Left lobe of liver (tissue), 2 donors: ENCODE measurements around the gene GALNT16. TPM values are rescaled to one million over a fixed set of nuclear protein-coding genes. Genes with fewer than 3 reads are reported as not detected.
"Not testable (repeated sequence)": the region's sequence is repeated elsewhere in the genome, so short reads cannot be mapped to it uniquely, and the experiment has no call there.

ENCODE experiments used
- ATAC-seq: fragments of 200-7000 bp; cut with Tn5 transposase; one replicate; pipeline ENCODE4 v1.9.1; 2020; ENCODE audit warnings: mild to moderate bottlenecking, moderate library complexity
- DNase-seq: peaks from one replicate; pipeline ENCODE4 v3.0.0-alpha.2; 2020; ENCODE audit warnings: low spot score
- total RNA-seq: library from RNA; stranded (reverse); gene quantifications from one replicate; pipeline ENCODE4 v1.2.1, GENCODE V29; 2021
- donor health status: DM: no; HTN: no; CAD: no; lungs with moderate emphysema.
- donor health status: DM: no; HTN: yes; CAD: no.

Gene GALNT16
- total RNA-seq, 1 donor from 2014 or later: 1.1 TPM

GRCh38 chr14:69358233-69358963, 98.4 kb downstream of the GALNT16 start:
- DNase-seq (no peak), ATAC-seq (no peak)

DNA sequence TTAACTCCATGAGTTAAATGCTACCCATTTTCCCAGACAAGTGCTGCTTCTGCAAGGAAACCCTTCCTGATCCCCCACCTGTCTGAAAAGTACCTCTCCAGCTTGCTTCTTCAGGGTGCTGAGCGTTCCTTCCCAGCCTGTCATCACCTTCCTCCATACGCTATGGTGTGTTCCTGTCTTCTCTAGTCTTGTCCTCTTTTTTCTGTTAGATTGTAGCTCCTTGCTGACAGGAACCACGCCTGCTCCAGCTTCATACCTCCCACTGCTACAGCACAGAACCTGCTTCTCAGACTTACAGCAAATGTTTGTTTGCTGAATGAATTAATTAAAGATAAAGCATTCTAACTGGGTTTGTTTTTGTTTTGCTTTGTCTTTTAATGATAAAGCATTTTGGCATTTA, 99.0 kb downstream of the GALNT16 start:
- no peak for DNase-seq
- no peak for ATAC-seq

DNA sequence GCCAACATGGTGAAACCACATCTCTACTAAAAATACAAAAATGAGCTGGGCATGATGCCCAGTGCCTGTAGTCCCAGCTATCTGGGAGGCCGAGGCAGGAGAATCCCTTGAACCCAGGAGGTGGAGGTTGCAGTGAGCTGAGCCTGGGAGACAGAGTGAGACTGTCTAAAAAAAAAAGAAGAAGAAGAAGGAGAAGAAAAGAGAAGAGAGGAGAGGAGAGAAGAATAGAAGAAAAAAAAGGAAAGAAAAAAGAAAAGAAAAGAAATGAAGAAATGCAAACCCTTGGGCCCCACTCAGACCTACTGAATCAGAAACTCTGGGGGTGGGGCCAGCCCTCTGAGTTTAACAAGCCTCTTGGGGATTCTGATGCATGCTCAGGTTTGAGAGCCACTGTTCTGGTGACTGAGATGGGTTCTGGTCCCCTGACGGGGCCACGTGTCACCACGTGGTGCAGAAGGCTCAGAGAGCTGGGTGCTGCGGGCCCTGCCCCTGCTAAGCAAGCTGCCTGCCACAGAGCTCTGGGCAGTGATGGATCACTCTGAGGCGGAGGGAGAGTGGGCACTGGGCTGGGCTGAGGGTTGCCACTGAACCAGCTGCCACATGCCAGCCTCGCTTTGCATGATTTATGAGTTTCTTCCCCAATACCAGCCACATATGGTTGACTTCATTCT, 100.6 kb downstream of the GALNT16 start:
- DNase-seq: no peak
- ATAC-seq: no peak

GRCh38 chr14:69363055-69363454, 103.1 kb downstream of the GALNT16 start:
- DNase-seq (no peak), ATAC-seq (peak; percentile 33)

GRCh38 chr14:69363964-69364363, 104.0 kb downstream of the GALNT16 start:
- ATAC-seq (no peak), DNase-seq (no peak)

DNA sequence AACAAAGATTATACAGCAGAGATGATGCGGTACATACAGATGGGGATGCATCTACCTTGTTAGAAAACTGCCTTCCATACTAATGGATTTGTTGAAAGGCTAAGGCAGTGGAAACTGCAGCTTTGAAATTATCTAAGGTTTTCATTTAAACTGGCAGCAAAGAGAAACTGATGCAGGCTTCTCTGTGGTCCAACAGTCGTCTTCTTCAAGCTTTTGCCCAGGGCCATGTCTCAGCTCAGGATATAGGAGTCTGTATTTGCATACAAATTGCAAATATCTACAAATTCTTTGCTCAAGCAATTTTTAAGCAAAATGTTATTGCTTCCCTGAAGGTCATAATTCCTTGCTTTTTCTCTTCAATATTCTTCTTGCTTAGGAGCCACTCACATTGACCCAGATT, 104.4 kb downstream of the GALNT16 start:
- DNase-seq: no peak
- ATAC-seq: no peak

DNA sequence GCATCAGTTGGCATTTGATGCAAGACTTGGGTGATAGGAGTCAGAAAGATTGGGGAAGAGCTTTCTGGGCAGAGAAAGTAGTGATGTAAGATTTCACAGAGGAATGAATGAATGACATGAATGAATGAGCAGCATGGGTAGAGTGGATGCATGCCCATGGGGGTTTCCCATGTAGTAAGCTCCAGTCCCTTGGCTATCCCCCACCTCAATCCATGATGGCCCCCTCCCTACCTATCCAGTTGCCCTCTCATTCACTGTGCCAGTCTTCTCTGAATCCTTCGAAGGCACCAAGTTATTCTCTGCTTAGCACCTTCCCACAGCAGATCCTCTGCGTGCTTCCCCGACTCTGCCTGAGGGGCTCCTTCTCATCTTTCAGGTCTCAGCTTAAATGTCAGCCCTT, 106.1 kb downstream of the GALNT16 start:
- DNase-seq: no peak
- no peak for ATAC-seq

GRCh38 chr14:69366761-69367160, 106.8 kb downstream of the GALNT16 start:
- no peak for DNase-seq
- no peak for ATAC-seq

- DNase-seq: no peak
Observed at GRCh38 chr14:69368381-69368780, 108.4 kb downstream of the GALNT16 start.

DNA sequence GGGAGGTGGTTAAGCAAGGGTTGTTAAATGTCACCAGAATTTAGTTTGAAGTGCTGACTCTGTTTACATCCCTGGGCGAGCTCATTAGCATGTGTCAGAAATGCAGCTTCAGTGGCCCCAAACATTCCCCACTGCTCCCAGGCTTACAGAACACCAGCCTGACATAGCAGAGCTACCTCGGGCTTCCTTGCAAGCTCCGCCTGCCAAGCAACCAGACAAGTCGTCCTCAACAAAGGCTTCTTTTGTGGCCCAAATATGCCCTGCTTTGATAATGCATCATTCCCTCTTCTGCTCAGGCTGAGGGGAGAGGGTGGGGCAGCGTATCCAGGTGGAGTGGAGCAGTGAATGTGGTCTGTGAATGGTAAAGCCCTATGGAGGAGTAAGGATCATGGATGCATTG, 110.1 kb downstream of the GALNT16 start:
- ATAC-seq (no peak), DNase-seq (no peak)

More at GRCh38 chr14:69368381-69368780, 108.4 kb downstream of the GALNT16 start:
- ATAC-seq: no peak

DNA sequence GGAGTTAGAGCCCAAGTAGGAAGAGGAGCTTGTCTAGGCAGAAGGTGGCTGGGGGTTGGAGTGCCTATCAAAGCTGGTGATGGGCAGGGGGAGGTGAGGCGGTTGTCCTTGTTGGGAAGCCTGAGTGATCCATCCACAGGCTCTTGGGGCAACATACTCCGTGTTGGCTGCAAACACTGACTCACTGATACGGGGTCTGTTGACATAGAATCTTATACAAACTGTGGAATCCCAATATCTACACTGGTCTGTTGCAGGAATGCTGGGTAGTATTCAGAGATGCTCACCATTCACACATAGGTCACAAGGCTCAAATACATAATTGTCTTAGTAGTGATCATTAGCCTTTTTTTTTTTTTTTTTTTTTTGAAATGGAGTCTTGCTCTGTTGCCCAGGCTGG, 112.2 kb downstream of the GALNT16 start:
- no peak for DNase-seq
- ATAC-seq: no peak

DNA sequence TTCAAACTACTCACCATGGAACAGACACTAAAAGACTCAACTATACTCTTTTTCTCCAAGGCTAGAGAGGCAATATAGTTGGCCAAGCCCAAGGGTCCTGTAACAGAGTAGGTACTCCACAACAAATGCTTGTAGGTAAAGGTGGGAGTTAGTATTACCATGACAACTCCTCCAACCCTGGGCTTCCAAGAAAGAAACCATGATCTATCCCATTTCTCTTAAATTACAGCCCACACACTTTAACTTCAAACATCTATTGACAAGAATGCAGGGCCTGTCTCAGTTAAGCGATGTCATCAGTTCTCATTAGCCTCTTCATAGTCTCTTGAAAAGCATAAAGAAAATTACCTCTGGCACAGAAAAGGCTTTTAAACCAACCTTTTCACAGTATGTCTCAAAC, 113.1 kb downstream of the GALNT16 start:
- no peak for DNase-seq
- no peak for ATAC-seq

GRCh38 chr14:69374235-69374634, 114.3 kb downstream of the GALNT16 start:
- ATAC-seq (no peak), DNase-seq (no peak)

DNA sequence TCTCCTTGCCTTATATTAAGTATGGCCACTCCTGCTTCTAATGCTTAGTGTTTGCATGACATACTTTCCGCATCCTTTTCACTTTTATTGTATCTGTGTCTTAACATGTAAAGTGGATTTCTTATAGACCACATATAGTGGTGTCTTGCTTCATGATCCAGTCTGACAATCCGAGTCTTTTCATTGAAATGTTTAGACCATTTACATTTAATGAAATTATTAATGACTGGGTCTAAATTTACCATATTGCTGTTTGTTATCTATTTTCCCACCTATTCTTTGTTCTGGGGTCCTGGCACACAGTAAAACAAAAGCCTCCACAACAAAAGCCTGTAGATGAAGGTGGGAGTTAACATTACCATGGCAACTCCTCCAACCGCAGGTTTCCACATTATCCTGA, 115.2 kb downstream of the GALNT16 start:
- ATAC-seq (no peak), DNase-seq (no peak)

GRCh38 chr14:69375722-69376121, 115.8 kb downstream of the GALNT16 start:
- DNase-seq (no peak), ATAC-seq (no peak)

GRCh38 chr14:69376439-69376838, 116.5 kb downstream of the GALNT16 start:
- DNase-seq: no peak
- ATAC-seq: no peak

DNA sequence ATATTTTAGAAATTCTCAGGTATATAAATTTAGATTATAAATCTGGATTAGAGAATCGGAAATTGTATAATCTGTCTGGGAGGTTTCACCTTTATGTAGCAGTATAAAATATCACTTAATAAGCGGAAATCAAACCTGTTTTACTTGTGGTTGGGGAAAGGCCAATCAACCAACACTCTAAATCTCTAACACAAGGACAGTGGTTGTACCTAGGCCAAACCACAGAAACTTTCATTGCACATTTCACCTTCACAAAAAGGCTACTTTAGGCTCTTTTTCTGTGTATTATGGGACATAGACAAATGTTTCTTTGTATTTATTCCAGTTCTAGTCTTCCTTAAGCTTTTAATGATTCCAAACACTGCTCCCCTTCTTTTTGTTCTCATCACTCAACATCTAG, 118.3 kb downstream of the GALNT16 start:
- no peak for ATAC-seq
- no peak for DNase-seq

- no peak for ATAC-seq
- DNase-seq: no peak
Observed at GRCh38 chr14:69387311-69387710, 127.4 kb downstream of the GALNT16 start.

DNA sequence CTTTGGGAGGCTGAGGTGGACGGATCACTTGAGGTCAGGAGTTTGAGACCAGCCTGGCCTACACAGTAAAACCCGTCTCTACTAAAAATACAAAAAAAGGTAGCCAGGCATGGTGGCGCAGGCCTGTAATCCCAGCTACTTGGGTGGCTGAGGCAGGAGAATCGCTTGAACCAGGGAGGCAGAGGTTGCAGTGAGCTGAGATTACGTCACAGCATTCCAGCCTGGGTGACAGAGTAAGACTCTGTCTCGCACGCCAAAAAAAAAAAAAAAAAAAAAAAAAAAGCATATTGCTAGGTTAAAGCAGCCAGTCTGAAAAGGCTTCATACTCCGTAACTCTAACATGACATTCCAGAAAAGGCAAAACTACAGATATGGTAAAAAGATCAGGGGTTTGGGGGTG, 131.4 kb downstream of the GALNT16 start:
- peak; percentile 19 for ATAC-seq
- DNase-seq: not testable (repeated sequence)

DNA sequence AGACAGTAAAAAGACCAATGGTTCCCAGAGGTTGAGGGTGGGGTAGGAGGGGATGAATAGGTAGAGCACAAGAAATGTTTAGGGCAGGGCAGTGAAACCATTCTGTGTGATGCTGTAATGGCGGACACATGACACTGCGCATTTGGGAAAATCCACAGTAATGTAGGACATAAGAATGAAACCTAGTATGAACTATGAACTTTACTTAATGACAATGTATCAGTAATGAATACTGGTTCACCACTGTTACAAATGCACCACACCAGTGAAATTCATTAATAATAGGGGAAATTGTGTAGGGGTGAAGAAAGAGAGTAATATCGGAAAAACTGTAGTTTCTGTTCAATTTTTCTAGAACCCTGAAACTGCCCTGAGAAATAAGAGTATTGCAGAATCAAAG, 132.5 kb downstream of the GALNT16 start:
- DNase-seq: no peak
- ATAC-seq: no peak

DNA sequence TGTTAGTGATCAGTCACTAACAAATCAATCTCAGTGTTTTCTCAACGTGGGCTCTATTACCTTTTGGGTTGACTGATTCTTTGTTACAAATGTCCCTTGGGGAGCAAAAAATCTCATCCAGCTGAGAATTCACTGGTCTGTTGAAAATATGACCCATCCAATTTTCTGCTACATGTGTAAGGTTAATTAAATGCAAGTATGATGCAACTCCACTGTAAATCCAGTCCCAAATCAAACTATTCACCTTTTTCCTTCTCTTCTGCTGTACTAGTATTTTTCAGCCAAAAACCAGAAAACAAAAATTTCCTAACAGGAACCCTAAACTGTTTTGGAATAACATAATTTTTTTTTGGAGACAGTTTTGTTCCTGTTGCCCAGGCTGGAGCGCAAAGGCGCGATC, 136.0 kb downstream of the GALNT16 start:
- DNase-seq (no peak), ATAC-seq (no peak)

DNA sequence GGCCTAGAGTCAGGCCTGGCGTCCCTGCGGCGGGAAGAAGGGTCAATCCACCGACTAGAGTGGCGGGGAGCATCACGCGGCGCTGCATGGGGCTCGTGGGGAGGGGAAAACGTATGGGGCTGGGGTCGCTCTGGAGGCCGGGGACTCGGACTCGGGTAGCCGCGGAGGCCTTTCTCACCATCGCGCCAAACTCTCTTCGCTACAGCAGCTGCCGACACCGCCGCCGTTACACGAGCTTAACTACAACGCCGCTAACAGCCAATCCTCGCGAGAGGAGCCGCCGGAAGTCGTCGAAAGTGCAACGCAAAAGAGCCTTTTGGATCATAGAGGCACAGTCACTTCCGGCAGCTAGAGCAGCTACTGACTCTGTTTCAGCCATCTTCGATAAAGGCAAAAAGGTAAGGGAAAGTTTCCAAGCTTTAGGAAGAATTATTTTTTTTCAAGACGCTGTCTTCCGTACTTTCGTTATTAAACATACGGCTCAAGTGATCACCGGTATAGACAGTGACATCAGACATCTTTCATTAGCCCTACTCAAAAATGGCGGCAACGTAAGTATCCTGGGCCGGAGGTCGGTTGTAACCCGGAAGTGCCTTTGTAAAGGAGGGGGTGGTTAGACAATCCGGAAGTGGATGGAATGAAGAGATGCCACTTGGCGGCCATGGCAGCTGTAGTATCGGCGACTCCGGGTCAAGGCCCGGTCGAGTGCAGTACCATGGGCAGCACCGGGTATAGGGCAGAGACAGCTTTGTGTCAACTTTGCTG, 138.3 kb downstream of the GALNT16 start, which contains the start of the genes ERH and SLC39A9:
Gene ERH (minus strand): TSS at position 247 of the 765 bp plus-strand sequence. CDS start 66 bp downstream, at position 181.
Gene SLC39A9 (plus strand): TSS at position 640 of the 765 bp plus-strand sequence. CDS start 678 bp downstream, outside the sequence.
- peak; percentile 95 for ATAC-seq

More for the DNA sequence above, 138.3 kb downstream of the GALNT16 start, which contains the start of the genes ERH and SLC39A9:
- DNase-seq: peak; percentile 95
